Rectal smooth muscle tissue (tissue), 1 donor: ENCODE results near the gene LIN28A.

Experiments used
- H3K27ac ChIP-seq: one replicate; pipeline ENCODE4 v1.7.0; 2013; ENCODE audit warnings: low read depth, low read length, inconsistent platforms
- H3K27me3 ChIP-seq: one replicate; pipeline ENCODE4 v1.7.0; 2013; ENCODE audit warnings: low read length; ENCODE audit not compliant: control insufficient read depth, insufficient read depth
- H3K36me3 ChIP-seq: one replicate; pipeline ENCODE4 v1.7.0; 2013; ENCODE audit warnings: low read length; ENCODE audit not compliant: control insufficient read depth, insufficient read depth
- H3K4me1 ChIP-seq: one replicate; pipeline ENCODE4 v1.7.0; 2013; ENCODE audit warnings: low read length; ENCODE audit not compliant: control insufficient read depth, insufficient read depth
- H3K4me3 ChIP-seq: one replicate; pipeline ENCODE4 v1.7.0; 2013; ENCODE audit warnings: low read length
- H3K9ac ChIP-seq: one replicate; pipeline ENCODE4 v1.7.0; 2013; ENCODE audit warnings: low read length

Gene LIN28A

DNA sequence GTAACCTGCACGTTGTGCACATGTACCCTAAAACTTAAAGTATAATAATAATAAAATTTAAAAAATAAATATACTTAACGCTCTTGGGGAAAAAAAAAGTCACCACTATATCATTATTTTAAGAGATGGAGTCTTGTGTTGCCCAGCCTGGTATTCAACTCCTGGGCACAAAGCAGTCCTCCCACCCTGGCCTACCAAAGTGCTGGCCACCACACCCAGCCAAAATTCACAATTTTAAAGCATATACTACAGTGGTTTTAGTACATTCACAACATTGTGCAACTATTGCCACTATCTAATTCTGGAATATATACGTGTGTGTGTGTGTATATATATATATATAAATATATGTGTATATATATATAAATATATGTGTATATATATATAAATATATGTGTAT, 67.5 kb downstream of the LIN28A start:
- Histone ChIP-seq H3K27me3 (no peaks in the 10 kb centered on the region), H3K9ac (no peak overlapping the region), H3K27ac (no peak overlapping the region), H3K4me1 (peaks cover 5% of the 10 kb centered on the region), H3K36me3 (peaks cover 5% of the 10 kb centered on the region), H3K4me3 (no peak overlapping the region)

DNA sequence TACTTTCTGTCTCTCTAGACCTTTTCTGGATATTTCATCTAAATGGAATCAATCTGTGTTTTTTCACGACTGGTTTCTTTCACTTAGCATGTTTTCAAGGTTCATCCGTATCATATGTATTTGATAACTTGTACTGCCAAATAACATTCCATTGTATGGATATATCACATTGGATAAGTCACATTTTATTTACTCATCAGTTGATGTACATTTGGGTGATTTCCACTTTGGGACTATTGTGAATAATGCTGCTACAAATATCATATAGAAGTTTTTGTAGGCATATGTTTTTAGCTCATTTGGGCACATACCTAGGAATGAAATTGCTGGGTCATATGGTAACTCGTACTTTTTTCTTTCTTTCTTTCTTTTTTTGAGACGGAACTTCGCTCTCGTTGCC, 68.4 kb downstream of the LIN28A start:
- Histone ChIP-seq H3K36me3 (peaks cover 5% of the 10 kb centered on the region), H3K4me3 (no peak overlapping the region), H3K4me1 (peaks cover 1% of the 10 kb centered on the region), H3K27ac (no peak overlapping the region), H3K27me3 (no peaks in the 10 kb centered on the region), H3K9ac (no peak overlapping the region)
